Testis (tissue), 2 donors: Measurements from ENCODE around the gene BEST1.

Source experiments
- CTCF ChIP-seq, 3 experiments: fragments of 450-650 bp in 2 of 3; fragments of 200-600 bp in 1 of 3; sonication (generic) in 1 of 3; IDR thresholded peaks; one replicate each; pipeline ENCODE4 v1.5.1; 2016 to 2019; ENCODE audit warnings: antibody characterized with exemption in 3 of 3, mild to moderate bottlenecking in 2 of 3, moderate library complexity in 1 of 3
- POLR2A ChIP-seq: fragments of 450-650 bp; IDR thresholded peaks from one replicate; pipeline ENCODE4 v1.6.1; 2017; ENCODE audit warnings: antibody characterized with exemption, mild to moderate bottlenecking, moderate library complexity

- TF ChIP-seq CTCF (IDR thresholded peaks at IDR 0.05) = no peak
- no peak for TF ChIP-seq POLR2A
Measured at GRCh38 chr11:61901397-61901796, 48.8 kb upstream of the BEST1 start.
